GM12865 (cell line): Measurements from ENCODE around the gene WDR88.
"Not testable (repeated sequence)": the region's sequence is repeated elsewhere in the genome, so short reads cannot be mapped to it uniquely, and the experiment has no call there.

ENCODE experiments used
- DNase-seq: peaks from one replicate; pipeline ENCODE4 v3.0.0; 2010; ENCODE audit warnings: low read depth
- H3K4me3 ChIP-seq: 2 replicates; pipeline ENCODE4 v1.5.1; 2011; ENCODE audit warnings: mild to moderate bottlenecking, low read depth, low read length, control low read depth
- TF ChIP-seq, protein P1 (sequence below): IDR thresholded peaks from 2 replicates; pipeline ENCODE4 v1.5.1; 2011; ENCODE audit warnings: low read length, control low read depth, low read depth, inconsistent platforms; ENCODE audit not compliant: insufficient read depth; ENCODE audit errors: missing control alignments

Gene WDR88

DNA sequence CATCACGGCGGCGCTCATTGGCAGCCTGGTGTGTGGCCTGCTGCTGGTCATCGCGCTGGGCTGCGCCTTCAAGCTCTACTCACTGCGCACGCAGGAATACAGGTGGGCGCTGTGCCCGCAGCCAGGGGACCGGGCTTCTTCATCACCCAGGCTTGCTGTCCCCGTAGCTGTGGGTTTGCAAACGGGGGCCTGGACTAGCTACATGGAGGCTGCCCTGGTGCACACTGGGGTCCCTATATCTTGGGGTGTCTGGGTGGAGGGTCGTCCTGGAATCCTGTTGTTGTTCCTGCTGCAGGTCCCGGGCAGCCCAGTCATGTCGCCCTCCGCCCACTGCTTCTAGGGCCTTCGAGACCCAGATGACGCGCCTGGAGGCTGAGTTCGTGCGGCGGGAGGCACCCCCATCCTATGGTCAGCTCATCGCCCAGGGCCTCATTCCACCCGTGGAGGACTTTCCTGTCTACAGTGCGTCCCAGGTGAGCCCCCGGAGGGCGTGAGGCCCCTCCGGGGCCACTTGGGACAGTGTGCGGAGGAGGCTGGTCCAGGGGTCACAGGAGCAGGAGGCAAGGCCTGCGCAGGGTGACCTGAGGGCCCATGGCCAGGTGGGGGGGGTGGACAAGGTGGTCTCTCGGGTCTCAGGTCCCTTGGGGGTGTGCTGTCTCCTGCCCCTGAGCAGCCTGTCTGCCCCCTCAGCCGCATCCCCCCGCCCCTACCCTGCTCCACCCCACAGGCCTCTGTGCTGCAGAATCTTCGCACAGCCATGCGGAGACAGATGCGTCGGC lies 74.5 kb downstream of the WDR88 start:
- H3K4me3 ChIP-seq: no peak overlapping the region
- no peak for DNase-seq
- TF ChIP-seq, protein P1, sequence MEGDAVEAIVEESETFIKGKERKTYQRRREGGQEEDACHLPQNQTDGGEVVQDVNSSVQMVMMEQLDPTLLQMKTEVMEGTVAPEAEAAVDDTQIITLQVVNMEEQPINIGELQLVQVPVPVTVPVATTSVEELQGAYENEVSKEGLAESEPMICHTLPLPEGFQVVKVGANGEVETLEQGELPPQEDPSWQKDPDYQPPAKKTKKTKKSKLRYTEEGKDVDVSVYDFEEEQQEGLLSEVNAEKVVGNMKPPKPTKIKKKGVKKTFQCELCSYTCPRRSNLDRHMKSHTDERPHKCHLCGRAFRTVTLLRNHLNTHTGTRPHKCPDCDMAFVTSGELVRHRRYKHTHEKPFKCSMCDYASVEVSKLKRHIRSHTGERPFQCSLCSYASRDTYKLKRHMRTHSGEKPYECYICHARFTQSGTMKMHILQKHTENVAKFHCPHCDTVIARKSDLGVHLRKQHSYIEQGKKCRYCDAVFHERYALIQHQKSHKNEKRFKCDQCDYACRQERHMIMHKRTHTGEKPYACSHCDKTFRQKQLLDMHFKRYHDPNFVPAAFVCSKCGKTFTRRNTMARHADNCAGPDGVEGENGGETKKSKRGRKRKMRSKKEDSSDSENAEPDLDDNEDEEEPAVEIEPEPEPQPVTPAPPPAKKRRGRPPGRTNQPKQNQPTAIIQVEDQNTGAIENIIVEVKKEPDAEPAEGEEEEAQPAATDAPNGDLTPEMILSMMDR: no peak

DNA sequence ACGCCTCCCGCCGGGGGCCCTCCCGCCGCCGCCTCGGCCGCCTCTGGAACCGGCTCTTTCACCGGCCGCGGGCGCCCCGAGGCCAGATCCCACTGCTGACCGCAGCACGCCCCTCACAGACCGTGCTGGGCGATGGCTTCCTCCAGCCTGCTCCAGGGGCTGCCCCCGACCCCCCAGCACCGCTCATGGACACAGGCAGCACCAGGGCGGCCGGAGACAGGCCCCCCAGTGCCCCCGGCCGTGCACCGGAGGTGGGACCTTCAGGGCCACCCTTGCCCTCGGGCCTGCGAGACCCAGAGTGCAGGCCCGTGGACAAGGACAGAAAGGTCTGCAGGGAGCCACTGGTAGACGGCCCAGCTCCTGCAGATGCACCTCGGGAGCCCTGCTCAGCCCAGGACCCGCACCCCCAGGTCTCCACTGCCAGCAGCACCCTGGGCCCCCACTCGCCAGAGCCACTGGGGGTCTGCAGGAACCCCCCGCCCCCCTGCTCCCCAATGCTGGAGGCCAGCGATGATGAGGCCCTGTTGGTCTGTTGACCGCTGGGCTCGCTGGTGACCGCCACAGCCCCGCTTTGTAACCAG lies 75.2 kb downstream of the WDR88 start:
- DNase-seq: no peak
- TF ChIP-seq, protein P1: no peak

DNA sequence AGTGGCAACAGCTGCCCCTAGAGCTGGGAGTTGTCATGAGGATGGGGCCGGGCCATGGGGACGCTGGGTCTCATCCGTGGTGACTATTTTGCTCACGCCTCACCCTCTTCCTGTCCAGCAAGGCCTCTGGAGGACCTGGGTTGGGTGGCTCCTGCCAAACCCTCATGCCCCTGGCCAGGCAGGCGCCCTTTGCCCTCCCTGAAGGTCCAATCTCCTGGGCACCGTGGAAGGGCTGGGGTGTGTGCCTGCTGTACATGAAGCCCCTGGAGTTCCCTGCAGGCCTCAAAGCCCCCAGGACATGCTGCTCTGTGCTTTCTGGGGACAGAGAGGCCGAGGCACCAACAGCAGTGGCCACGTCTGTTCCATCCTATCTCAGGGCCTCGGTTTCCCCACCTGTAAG lies 76.0 kb downstream of the WDR88 start:
- no peak for DNase-seq
- TF ChIP-seq, protein P1: no peak
- H3K4me3 ChIP-seq: no peak overlapping the region

More for the DNA sequence above, 75.2 kb downstream of the WDR88 start:
- no peak overlapping the region for H3K4me3 ChIP-seq

DNA sequence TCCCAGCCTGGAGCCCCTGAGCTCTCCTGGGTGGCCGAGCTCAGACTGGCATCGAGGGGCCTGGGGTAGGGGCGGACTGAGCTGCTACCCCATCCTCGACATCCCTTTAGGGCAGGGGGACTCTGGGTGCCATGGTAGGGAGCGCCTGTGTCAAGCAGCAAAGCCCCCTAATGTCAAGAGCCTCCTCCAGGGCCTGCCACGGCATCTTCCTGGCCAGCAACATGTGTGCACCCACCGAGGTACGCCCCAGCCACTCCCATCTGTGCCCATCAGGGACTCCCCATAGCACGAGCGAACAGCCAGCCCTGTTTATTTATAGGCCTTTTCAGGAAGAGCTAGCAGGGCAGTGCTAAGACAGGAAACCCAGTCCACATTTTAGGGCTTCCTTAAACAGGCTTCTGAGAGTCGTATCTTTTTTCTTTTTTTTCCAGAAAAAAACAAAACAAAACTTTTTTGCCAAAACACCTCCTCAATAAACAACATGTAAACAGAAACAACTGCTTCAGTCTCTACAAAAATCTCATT lies 76.5 kb downstream of the WDR88 start:
- TF ChIP-seq, protein P1: no peak
- no peak overlapping the region for H3K4me3 ChIP-seq
- DNase-seq: no peak

DNA sequence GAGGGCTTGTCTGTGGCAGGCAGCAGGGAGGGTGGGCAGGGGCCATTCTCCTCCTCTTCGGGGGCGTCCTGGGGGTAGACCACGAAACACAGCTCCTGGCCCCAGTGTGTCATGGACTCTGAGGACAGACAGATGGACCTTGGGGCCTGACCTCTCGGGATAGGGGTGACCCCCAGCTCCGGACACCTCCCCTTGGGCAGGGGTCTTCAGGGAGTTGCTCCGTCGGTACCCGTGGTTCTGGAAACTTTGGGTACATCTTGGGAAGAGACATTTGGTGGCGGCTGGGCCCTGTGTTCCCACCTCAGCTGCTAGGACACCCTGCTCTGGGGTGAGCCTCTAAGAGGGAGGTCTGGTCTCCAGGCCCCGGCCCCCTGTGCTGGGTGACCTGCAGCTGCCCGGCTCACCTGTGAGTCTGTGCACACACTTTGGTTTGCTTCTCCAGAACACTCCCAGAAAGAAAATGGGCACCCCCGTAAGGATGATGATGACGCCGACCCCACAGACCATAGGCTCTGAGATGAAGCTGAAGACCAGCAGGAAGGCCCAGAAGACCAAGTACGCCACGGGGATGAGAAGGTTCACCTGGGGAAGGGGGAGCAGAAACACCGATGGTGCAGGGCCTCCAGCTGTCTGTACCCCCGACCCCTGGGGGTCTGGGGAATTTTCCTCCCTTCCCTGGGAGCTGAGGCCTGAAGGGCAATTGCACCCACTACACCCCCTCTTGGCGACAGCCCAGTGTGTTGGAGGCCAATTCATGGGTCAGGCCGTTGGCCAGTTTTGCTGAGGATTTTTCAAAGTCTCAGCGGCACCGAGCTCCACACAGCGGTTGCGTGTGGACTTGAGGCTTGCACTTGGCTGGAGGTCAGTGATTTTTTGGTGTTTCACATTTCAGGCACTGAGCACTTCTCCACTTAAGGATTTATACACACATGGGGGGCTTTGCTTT lies 77.3 kb downstream of the WDR88 start:
- DNase-seq: no peak
- TF ChIP-seq, protein P1: no peak
- H3K4me3 ChIP-seq: no peak overlapping the region

DNA sequence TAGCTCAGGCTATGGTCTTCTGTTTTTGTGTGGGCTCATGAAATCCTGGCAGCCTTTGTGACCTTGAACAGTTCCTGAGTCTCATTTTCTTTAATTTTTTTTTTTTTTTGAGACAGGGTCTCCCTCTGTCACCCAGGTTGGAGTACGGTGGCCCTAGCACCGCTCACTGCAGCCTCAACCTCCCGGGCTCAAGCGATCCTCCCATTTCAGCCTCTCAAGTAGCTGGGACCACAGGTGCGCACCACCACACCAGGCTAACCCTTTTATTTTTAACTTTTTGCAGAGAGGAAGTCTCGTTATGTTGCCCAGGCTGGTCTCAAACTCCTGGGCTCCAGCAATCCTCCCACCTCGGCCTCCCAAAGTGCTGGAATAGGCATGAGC lies 77.9 kb downstream of the WDR88 start:
- DNase-seq, H3K4me3 ChIP-seq: not testable (repeated sequence)
